Heart right ventricle (tissue), 16 donors: ENCODE measurements around the gene DPP10. TPM values are rescaled to one million over a fixed set of nuclear protein-coding genes. Genes with fewer than 3 reads are reported as not detected.

Experiments used
- ATAC-seq, 8 donors: fragments of 200-7000 bp; cut with Tn5 transposase; one replicate each; pipeline ENCODE4 v1.9.1; 2020; ENCODE audit warnings: mild to moderate bottlenecking in 8 of 8, moderate library complexity in 8 of 8, moderate number of reproducible peaks in 1 of 8
- DNase-seq, 2 donors: peaks; one replicate each; pipeline ENCODE4 v3.0.0-alpha.2; 2020
- H3K27ac ChIP-seq, 10 donors: fragments of 200-600 bp; sonication (generic) in 2 of 10; one replicate each; pipeline versions ENCODE4 v1.5.0 to v1.8.0; 2020 to 2022; ENCODE audit warnings: mild to moderate bottlenecking in 3 of 10
- H3K27me3 ChIP-seq, 7 donors: fragments of 200-600 bp; one replicate each; pipeline ENCODE4 v1.8.0; 2021 to 2022; ENCODE audit warnings: mild to moderate bottlenecking in 2 of 7
- H3K36me3 ChIP-seq, 9 donors: fragments of 200-600 bp; sonication (generic) in 1 of 9; one replicate each; pipeline versions ENCODE4 v1.5.0 to v1.8.0; 2020 to 2022; ENCODE audit warnings: mild to moderate bottlenecking in 2 of 9
- H3K4me1 ChIP-seq, 9 donors: fragments of 200-600 bp; sonication (generic) in 1 of 9; one replicate each; pipeline versions ENCODE4 v1.5.0 to v1.8.0; 2020 to 2022; ENCODE audit warnings: mild to moderate bottlenecking in 4 of 9
- H3K4me3 ChIP-seq, 10 donors: fragments of 200-600 bp; sonication (generic) in 2 of 10; one replicate each; pipeline versions ENCODE4 v1.5.0 to v1.8.0; 2020 to 2022; ENCODE audit warnings: mild to moderate bottlenecking in 7 of 10, moderate library complexity in 2 of 10
- H3K9me3 ChIP-seq, 11 donors: fragments of 200-600 bp in 10 of 11; sonication (generic) in 2 of 11; one replicate each; pipeline versions ENCODE4 v1.5.0 to v1.8.0; 2013 to 2022; ENCODE audit warnings: mild to moderate bottlenecking in 2 of 11, control low read depth in 1 of 11, moderate library complexity in 1 of 11
- CTCF ChIP-seq, 9 donors: fragments of 200-600 bp; sonication (generic) in 2 of 9; IDR thresholded peaks; one replicate each; pipeline versions ENCODE4 v1.5.0 to v1.8.0; 2021 to 2022; ENCODE audit warnings: antibody characterized with exemption in 9 of 9, mild to moderate bottlenecking in 5 of 9, moderate library complexity in 1 of 9
- WGBS, 2 donors: extraction: QIAGEN DNeasy Blood & Tissue Kit; methylation state at CpG; one replicate each; pipeline ENCODE4 v1.1.7; 2013; ENCODE audit warnings: inconsistent platforms in 1 of 2; 5-methylcytosine and 5-hydroxymethylcytosine counted together
- intact Hi-C, 10 donors: fragments of 100-400 bp; cut with DNase I; formaldehyde crosslinking; loops; one replicate each; pipeline versions ENCODE4 v1.11.1 to v1.14.2; 2022
- polyA plus RNA-seq, 2 donors: library from polyadenylated mRNA; stranded (reverse); fragments of 200-250 nt; gene quantifications; one replicate each; pipeline ENCODE4 v1.2.3, GENCODE V29; 2013
- total RNA-seq, 10 donors: library from RNA; stranded (reverse); fragmentation: NEBNext Ultra II Directional in 3 of 10; extraction: Animal tissue kit (Norgen Biotek cat#: 25700) in 3 of 10; gene quantifications; one replicate each; pipeline versions ENCODE4 v1.2.1 to v1.2.4, GENCODE V29; 2021 to 2023
- donor health status: Arrhythmogenic right ventricular cardiomyopathy.
- donor health status: ischemic (EF 13 %, LVEDD 7.1; RV severe dilation, severe dysfunction).
- donor health status: healthy with polysubstance abuse.
- donor health status: DM: no; HTN: yes; CAD: no.
- donor health status: DM: no; HTN: no; CAD: no.
- donor health status: ischemic (EF 25% LVEDD 6.9; RV normal size, moderate dysfunction).
- donor health status: ischemic (EF 25% LVEDD 5.7; RV mildly dilated, moderate dysfunction).
- donor health status: healthy.
- donor health status: DM: yes; HTN: yes; CAD: no.
- donor health status: Ischemic cardiomyopathy.
- donor health status: ischemic (EF 35%, LVEDD 5.7; RV mildly dilated, moderate dysfunction).
- donor health status: nonischemic (EF 11% LVEDD 7.7; RV severe dilation, severe dysfunction).
- donor health status: DM: yes; HTN: yes; CAD: no.
- donor health status: PGD.
- donor health status: ischemic (EF 29% LVEDD 5.4; RV normal size, mild dysfunction).
- donor health status: nonischemic (EF 23%, LVEDD 6.1; RV moderate dilation, normal function).

The DPP10 gene
- total and polyA plus RNA-seq, 12 donors = 0.15 to 0.49 (median 0.38) TPM; not detected in 9

GRCh38 chr2:115746151-115746550 is 1303.7 kb downstream of the DPP10 start:
- no peak overlapping the region for H3K27ac ChIP-seq
- 19 to 27% methylated on average over 1 of the region's 1 CpG for WGBS, 2 donors
- ATAC-seq = no peak
- no peaks in the 10 kb centered on the region for H3K27me3 ChIP-seq
- no peaks in the 10 kb centered on the region for H3K4me1 ChIP-seq
- H3K9me3 ChIP-seq = no peaks in the 10 kb centered on the region
- no peak overlapping the region for H3K4me3 ChIP-seq
- no peak for DNase-seq
- intact Hi-C loops = no loop called here
- H3K36me3 ChIP-seq = no peaks in the 10 kb centered on the region
- TF ChIP-seq CTCF (IDR thresholded peaks at IDR 0.05) = no peak

GRCh38 chr2:115757286-115757685 is 1314.8 kb downstream of the DPP10 start:
- no peaks in the 10 kb centered on the region for H3K27me3 ChIP-seq
- no peak for TF ChIP-seq CTCF (IDR thresholded peaks at IDR 0.05)
- no peak for DNase-seq
- intact Hi-C loops = no loop called here
- 70 to 72% methylated on average over 4 of the region's 4 CpGs for WGBS, 2 donors
- H3K4me1 ChIP-seq = no peaks in the 10 kb centered on the region
- ATAC-seq = no peak
- peaks cover 0 to 8% (median 0%) of the 10 kb centered on the region in 11 donors for H3K9me3 ChIP-seq
- no peak overlapping the region for H3K4me3 ChIP-seq
- H3K27ac ChIP-seq = no peak overlapping the region
- no peaks in the 10 kb centered on the region for H3K36me3 ChIP-seq

GRCh38 chr2:115763601-115764000 is 1321.2 kb downstream of the DPP10 start:
- no peaks in the 10 kb centered on the region for H3K27me3 ChIP-seq
- DNase-seq = no peak
- H3K36me3 ChIP-seq = no peaks in the 10 kb centered on the region
- TF ChIP-seq CTCF (IDR thresholded peaks at IDR 0.05) = no peak
- intact Hi-C loops = no loop called here
- no peak for ATAC-seq
- no peaks in the 10 kb centered on the region for H3K9me3 ChIP-seq
- 36 to 49% methylated on average over 1 of the region's 1 CpG for WGBS, 2 donors
- H3K4me3 ChIP-seq = no peak overlapping the region
- H3K27ac ChIP-seq = no peak overlapping the region
- no peaks in the 10 kb centered on the region for H3K4me1 ChIP-seq

- 38 to 63% methylated on average over 3 of the region's 3 CpGs for WGBS, 2 donors
- TF ChIP-seq CTCF (IDR thresholded peaks at IDR 0.05) = no peak
- Histone ChIP-seq H3K36me3 (no peaks in the 10 kb centered on the region), H3K27ac (no peak overlapping the region), H3K4me1 (no peaks in the 10 kb centered on the region), H3K27me3 (no peaks in the 10 kb centered on the region), H3K4me3 (no peak overlapping the region), H3K9me3 (no peaks in the 10 kb centered on the region)
- DNase-seq (peak; percentile 5 to 23), ATAC-seq (peak; percentile 49 to 99 (median 88))
- intact Hi-C loops = no loop called here
Measured at GRCh38 chr2:115771516-115771915, 1329.1 kb downstream of the DPP10 start.
